OCI-LY1 (cell line): ENCODE measurements around the gene PTPRN2.

Experiments
- EZH2 ChIP-seq: fragments of 200-600 bp; sonication (generic), shearing (Covaris generic); IDR thresholded peaks from 2 replicates; pipeline ENCODE4 v1.8.0; 2017; ENCODE audit warnings: borderline replicate concordance, mixed run types, mild to moderate bottlenecking, antibody characterized with exemption, low read length, moderate library complexity, mixed read lengths
- TF ChIP-seq, protein P1 (sequence below): fragments of 200-600 bp; sonication (generic), shearing (Covaris generic); IDR thresholded peaks from 2 replicates; pipeline ENCODE4 v1.5.1; 2017; ENCODE audit warnings: mild to moderate bottlenecking, antibody characterized with exemption, low read length, moderate library complexity, mixed read lengths

DNA sequence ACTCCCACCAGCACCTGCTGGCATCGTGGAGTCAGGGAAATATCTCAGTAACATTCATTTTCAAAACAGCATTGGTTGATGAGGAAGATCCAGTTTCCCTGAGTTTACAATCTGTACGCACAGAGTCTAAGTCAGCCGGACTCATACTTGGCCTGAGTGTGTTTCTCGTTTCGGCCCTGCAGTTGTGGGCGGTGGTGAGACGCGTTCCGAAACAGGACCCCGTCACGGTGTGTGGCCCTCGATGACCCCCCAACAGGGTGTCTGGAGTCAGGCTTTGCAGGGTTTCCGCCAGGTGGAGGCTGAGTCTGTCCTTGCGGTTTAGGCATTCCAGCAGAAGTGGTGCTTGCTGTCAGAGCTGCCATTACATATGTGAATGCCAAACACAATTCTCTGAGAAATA, 933.3 kb downstream of the PTPRN2 start:
- TF ChIP-seq EZH2, result no peak
- TF ChIP-seq, protein P1, sequence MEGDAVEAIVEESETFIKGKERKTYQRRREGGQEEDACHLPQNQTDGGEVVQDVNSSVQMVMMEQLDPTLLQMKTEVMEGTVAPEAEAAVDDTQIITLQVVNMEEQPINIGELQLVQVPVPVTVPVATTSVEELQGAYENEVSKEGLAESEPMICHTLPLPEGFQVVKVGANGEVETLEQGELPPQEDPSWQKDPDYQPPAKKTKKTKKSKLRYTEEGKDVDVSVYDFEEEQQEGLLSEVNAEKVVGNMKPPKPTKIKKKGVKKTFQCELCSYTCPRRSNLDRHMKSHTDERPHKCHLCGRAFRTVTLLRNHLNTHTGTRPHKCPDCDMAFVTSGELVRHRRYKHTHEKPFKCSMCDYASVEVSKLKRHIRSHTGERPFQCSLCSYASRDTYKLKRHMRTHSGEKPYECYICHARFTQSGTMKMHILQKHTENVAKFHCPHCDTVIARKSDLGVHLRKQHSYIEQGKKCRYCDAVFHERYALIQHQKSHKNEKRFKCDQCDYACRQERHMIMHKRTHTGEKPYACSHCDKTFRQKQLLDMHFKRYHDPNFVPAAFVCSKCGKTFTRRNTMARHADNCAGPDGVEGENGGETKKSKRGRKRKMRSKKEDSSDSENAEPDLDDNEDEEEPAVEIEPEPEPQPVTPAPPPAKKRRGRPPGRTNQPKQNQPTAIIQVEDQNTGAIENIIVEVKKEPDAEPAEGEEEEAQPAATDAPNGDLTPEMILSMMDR, result no peak
